HepG2 (cell line): ENCODE results near the gene SYT1. TPM values are rescaled to one million over a fixed set of nuclear protein-coding genes. Genes with fewer than 3 reads are reported as not detected.

Source experiments
- ATAC-seq: fragments of 200-7000 bp; cut with Tn5 transposase; 3 replicates; pipeline ENCODE4 v1.9.1; 2020; ENCODE audit warnings: mild to moderate bottlenecking, moderate library complexity
- BruUV-seq: library from RNA; stranded (reverse); fragments of 400-500 nt; replicated peaks from 2 replicates; lab custom pipeline; 2021; lab: Mats Ljungman, UMichigan
- CTCF ChIA-PET: fragments of 300-600 bp; formaldehyde crosslinking; extraction: SDS; loops from one replicate; lab custom pipeline; 2021; ENCODE audit warnings: low total read pairs, inconsistent platforms, low intra/inter-chr PET ratio; lab: Yijun Ruan, JAX
- POLR2A ChIA-PET: fragments of 350-600 bp; sonication (Branson Sonifier 250); formaldehyde crosslinking; loops from one replicate; lab custom pipeline; 2020; ENCODE audit warnings: antibody characterized with exemption, inconsistent platforms; lab: Yijun Ruan, JAX
- DNase-seq: peaks from one replicate; pipeline ENCODE4 v3.0.0-alpha.2; 2015; ENCODE audit warnings: low spot score
- FAIRE-seq: peaks from 3 replicates; lab custom pipeline; 2011; peaks lifted over from hg19 to GRCh38; lab: Jason Lieb, UNC
- H2AFZ ChIP-seq: one replicate; pipeline ENCODE4 v1.6.1; 2011; ENCODE audit warnings: low read length, inconsistent platforms
- H3K27ac ChIP-seq: fragments of 300-600 bp; 3 replicates; pipeline ENCODE4 v1.8.0; 2011; ENCODE audit warnings: mixed run types, mild to moderate bottlenecking, mixed read lengths, low read length, inconsistent platforms; ENCODE audit not compliant: insufficient read depth; ENCODE audit errors: extremely low read length
- H3K27me3 ChIP-seq, 2 experiments: fragments of 200-600 bp in 1 of 2; 2 replicates in 1 of 2; 3 replicates in 1 of 2; pipeline versions ENCODE4 v1.6.0 to v1.8.0; 2011; ENCODE audit warnings: low read length in 2 of 2, mild to moderate bottlenecking in 2 of 2, moderate library complexity in 2 of 2, inconsistent platforms in 1 of 2; ENCODE audit not compliant: insufficient read depth in 2 of 2, control insufficient read depth in 1 of 2
- H3K36me3 ChIP-seq, 2 experiments: fragments of 200-600 bp in 1 of 2; replicated peaks in 1 of 2; 2 replicates in 1 of 2; 3 replicates in 1 of 2; pipeline versions ENCODE4 v1.5.1 to v1.8.0; 2011; ENCODE audit warnings: low read length in 2 of 2, inconsistent platforms in 1 of 2; ENCODE audit not compliant: insufficient read depth in 2 of 2, control insufficient read depth in 1 of 2
- H3K4me1 ChIP-seq: 2 replicates; pipeline ENCODE4 v1.5.1; 2012; ENCODE audit warnings: low read length, inconsistent platforms; ENCODE audit not compliant: insufficient read depth
- H3K4me2 ChIP-seq: 2 replicates; pipeline ENCODE4 v1.6.0; 2011; ENCODE audit warnings: low read depth, low read length, inconsistent platforms
- H3K4me3 ChIP-seq, 3 experiments: fragments of 200-600 bp in 1 of 3; sonication (generic), shearing (Covaris generic) in 1 of 3; replicated peaks in 1 of 3; 2 replicates each; pipeline ENCODE4 v1.5.1; 2011 to 2016; ENCODE audit warnings: low read length in 3 of 3, inconsistent platforms in 2 of 3, low read depth in 2 of 3, mild to moderate bottlenecking in 2 of 3, control low read depth in 1 of 3, mixed read lengths in 1 of 3; ENCODE audit not compliant: insufficient read depth in 1 of 3
- H3K79me2 ChIP-seq: one replicate; pipeline ENCODE4 v1.6.1; 2011; ENCODE audit warnings: low read length, inconsistent platforms; ENCODE audit not compliant: insufficient read depth
- H3K9ac ChIP-seq: 2 replicates; pipeline ENCODE4 v1.6.0; 2011; ENCODE audit warnings: mild to moderate bottlenecking, low read depth, low read length, inconsistent platforms; ENCODE audit not compliant: insufficient read depth
- H3K9me3 ChIP-seq: 2 replicates; pipeline ENCODE4 v1.5.1; 2012; ENCODE audit warnings: mild to moderate bottlenecking, low read length
- H4K20me1 ChIP-seq: 2 replicates; pipeline ENCODE4 v1.6.0; 2011; ENCODE audit warnings: inconsistent platforms, mild to moderate bottlenecking, low read length, moderate library complexity; ENCODE audit not compliant: insufficient read depth
- ARID2 ChIP-seq: sonication (generic); formaldehyde crosslinking; IDR thresholded peaks from 2 replicates; pipeline ENCODE4 v1.8.1; 2022; ENCODE audit warnings: mild to moderate bottlenecking, missing genetic modification reagents, borderline replicate concordance
- CREB1 ChIP-seq, 2 experiments: fragments of 450-650 bp in 1 of 2; IDR thresholded peaks; 2 replicates each; pipeline ENCODE4 v1.6.1; 2016 to 2017; ENCODE audit warnings: control low read depth in 1 of 2, mild to moderate bottlenecking in 1 of 2, missing compliant biosample characterization in 1 of 2, missing genetic modification characterization in 1 of 2
- FOXJ3 ChIP-seq: sonication (generic); formaldehyde crosslinking; IDR thresholded peaks from 2 replicates; pipeline ENCODE4 v1.4.0; 2020; ENCODE audit warnings: missing genetic modification reagents, mild to moderate bottlenecking, borderline replicate concordance
- FOXO4 ChIP-seq: sonication (generic); formaldehyde crosslinking; conservative IDR thresholded peaks from 2 replicates; pipeline ENCODE4 v1.8.1; 2023; ENCODE audit warnings: missing genetic modification reagents
- HOXA3 ChIP-seq: sonication (generic); formaldehyde crosslinking; IDR thresholded peaks from 2 replicates; pipeline ENCODE4 v1.5.0; 2020; ENCODE audit warnings: missing genetic modification reagents
- POLR2AphosphoS5 ChIP-seq: IDR thresholded peaks from 2 replicates; pipeline ENCODE4 v1.6.1; 2012; ENCODE audit warnings: low read depth, low read length
- STAG1 ChIP-seq: sonication (generic); formaldehyde crosslinking; IDR thresholded peaks from 2 replicates; pipeline ENCODE4 v1.4.0; 2020; ENCODE audit warnings: missing genetic modification reagents
- THAP7 ChIP-seq: sonication (generic); formaldehyde crosslinking; IDR thresholded peaks from 2 replicates; pipeline ENCODE4 v1.8.1; 2023; ENCODE audit warnings: mild to moderate bottlenecking, missing genetic modification reagents
- TOE1 ChIP-seq: sonication (generic); formaldehyde crosslinking; IDR thresholded peaks from 2 replicates; pipeline ENCODE4 v1.4.0; 2020; ENCODE audit warnings: mild to moderate bottlenecking, missing genetic modification reagents
- ZNF329 ChIP-seq: sonication (generic); formaldehyde crosslinking; IDR thresholded peaks from 2 replicates; pipeline ENCODE4 v1.9.0; 2021; ENCODE audit warnings: low read depth, mild to moderate bottlenecking, missing genetic modification reagents
- ZNF547 ChIP-seq: sonication (generic); formaldehyde crosslinking; IDR thresholded peaks from 2 replicates; pipeline ENCODE4 v1.5.1; 2020; ENCODE audit warnings: mild to moderate bottlenecking, missing genetic modification reagents
- ZNF577 ChIP-seq: sonication (generic); formaldehyde crosslinking; IDR thresholded peaks from 2 replicates; pipeline ENCODE4 v1.4.0; 2020; ENCODE audit warnings: mild to moderate bottlenecking, low read depth, missing genetic modification reagents, borderline replicate concordance
- ZNF775 ChIP-seq: sonication (generic); formaldehyde crosslinking; IDR thresholded peaks from 2 replicates; pipeline ENCODE4 v1.4.0; 2020; ENCODE audit warnings: missing genetic modification reagents, mild to moderate bottlenecking, moderate library complexity, borderline replicate concordance
- WGBS: methylation state at CpG from one replicate; pipeline ENCODE4 v1.1.6; 2017; ENCODE audit warnings: low lambda C conversion rate; 5-methylcytosine and 5-hydroxymethylcytosine counted together
- in situ Hi-C: cut with HindIII; loops from 2 replicates; pipeline ENCODE4 v1.10.0; 2017; ENCODE audit warnings: low pct_unique_long_range_greater_than_20kb; ENCODE audit not compliant: extremely low pct_ligation_motif_present
- intact Hi-C: fragments of 100-400 bp; cut with micrococcal nuclease; formaldehyde crosslinking; loops from one replicate; pipeline ENCODE4 v1.10.0; 2022; ENCODE audit not compliant: unreplicated experiment
- polyA plus RNA-seq, 8 experiments: library from polyadenylated mRNA; depleted of rRNA in 3 of 8; stranded (reverse) in 7 of 8; unstranded in 1 of 8; fragments of >200 nt; fragmentation: Illumina TruSeq in 4 of 8; extraction: Trizol in 4 of 8; gene quantifications; 2 replicates each; pipeline versions ENCODE4 v1.2.1 to v1.2.3, GENCODE V29; 2011 to 2016; ENCODE audit warnings: low read depth in 4 of 8, missing spikeins in 1 of 8, mixed read lengths in 1 of 8; ENCODE audit not compliant: insufficient read depth in 1 of 8
- total RNA-seq, 5 experiments: library from RNA; depleted of rRNA; stranded (reverse); fragments of >200 nt; fragmentation: Illumina TruSeq; extraction: Trizol; gene quantifications; 2 replicates each; pipeline ENCODE4 v1.2.3, GENCODE V29; 2016; ENCODE audit warnings: low read depth in 1 of 5
- TF ChIP-seq, protein P1 (sequence below): sonication (generic); formaldehyde crosslinking; IDR thresholded peaks from 2 replicates; pipeline ENCODE4 v1.5.0; 2020; ENCODE audit warnings: mild to moderate bottlenecking, missing genetic modification reagents, moderate library complexity
- TF ChIP-seq, protein P2 (sequence below): sonication (generic); formaldehyde crosslinking; IDR thresholded peaks from 2 replicates; pipeline ENCODE4 v1.4.0; 2020; ENCODE audit warnings: missing genetic modification reagents

The SYT1 gene
- total and polyA plus RNA-seq, 2 of the 13 experiments (the other 11 are each of a cell fraction or from before 2014, with no cell fraction given) = not detected

DNA sequence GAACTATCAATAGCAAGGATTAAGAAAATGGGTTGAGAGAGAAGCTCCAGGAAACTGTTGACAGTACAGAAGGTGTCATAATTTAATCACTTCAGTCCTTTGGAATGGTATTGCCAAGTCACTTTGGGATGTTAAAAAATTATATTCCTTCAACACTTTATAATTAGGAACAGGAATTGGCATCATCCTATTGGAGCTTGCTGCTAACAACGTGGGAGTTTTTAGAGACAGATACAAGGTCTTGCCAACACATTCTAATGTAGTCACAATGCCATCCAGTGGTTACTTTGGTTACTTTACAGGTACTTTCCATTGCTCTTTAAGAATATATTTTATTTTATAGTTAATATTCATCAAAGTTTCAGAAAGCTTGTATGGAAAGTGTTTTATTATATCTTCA lies 310.1 kb downstream of the SYT1 start:
- Histone ChIP-seq H3K79me2 (no peaks in the 10 kb centered on the region), H3K4me2 (no peak overlapping the region), H4K20me1 (no peaks in the 10 kb centered on the region), H3K36me3 (no peaks in the 10 kb centered on the region), H3K4me3 (no peak overlapping the region), H3K9ac (no peak overlapping the region), H3K27me3 (no peaks in the 10 kb centered on the region), H3K27ac (no peak overlapping the region), H2AFZ (no peak overlapping the region), H3K9me3 (no peaks in the 10 kb centered on the region), H3K4me1 (no peaks in the 10 kb centered on the region)
- in situ Hi-C loops (no loop called here), intact Hi-C loops (loop anchor here (5.0 kb wide), 1 partner anchor 612 kb away; no protein-coding TSS in a partner anchor)
- FAIRE-seq (no peak), DNase-seq (peak; percentile 5), ATAC-seq (peak; percentile 53; the same call in 1 of the 3 replicates)
- no TSS peak for BruUV-seq
- CTCF ChIA-PET = interaction anchor here (0.6 kb wide), 1 partner anchor 1029 kb away, joined by 3 read pairs; no protein-coding TSS in a partner anchor
- no peak for TF ChIP-seq ZNF329 (CRISPR knock-in tag)
- TF ChIP-seq, protein P1, sequence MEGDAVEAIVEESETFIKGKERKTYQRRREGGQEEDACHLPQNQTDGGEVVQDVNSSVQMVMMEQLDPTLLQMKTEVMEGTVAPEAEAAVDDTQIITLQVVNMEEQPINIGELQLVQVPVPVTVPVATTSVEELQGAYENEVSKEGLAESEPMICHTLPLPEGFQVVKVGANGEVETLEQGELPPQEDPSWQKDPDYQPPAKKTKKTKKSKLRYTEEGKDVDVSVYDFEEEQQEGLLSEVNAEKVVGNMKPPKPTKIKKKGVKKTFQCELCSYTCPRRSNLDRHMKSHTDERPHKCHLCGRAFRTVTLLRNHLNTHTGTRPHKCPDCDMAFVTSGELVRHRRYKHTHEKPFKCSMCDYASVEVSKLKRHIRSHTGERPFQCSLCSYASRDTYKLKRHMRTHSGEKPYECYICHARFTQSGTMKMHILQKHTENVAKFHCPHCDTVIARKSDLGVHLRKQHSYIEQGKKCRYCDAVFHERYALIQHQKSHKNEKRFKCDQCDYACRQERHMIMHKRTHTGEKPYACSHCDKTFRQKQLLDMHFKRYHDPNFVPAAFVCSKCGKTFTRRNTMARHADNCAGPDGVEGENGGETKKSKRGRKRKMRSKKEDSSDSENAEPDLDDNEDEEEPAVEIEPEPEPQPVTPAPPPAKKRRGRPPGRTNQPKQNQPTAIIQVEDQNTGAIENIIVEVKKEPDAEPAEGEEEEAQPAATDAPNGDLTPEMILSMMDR = peak; percentile 23; the same call in 1 of the 2 replicates
- no peak for TF ChIP-seq ZNF775 (CRISPR knock-in tag)
- peak; percentile 57 for TF ChIP-seq STAG1 (CRISPR knock-in tag)
- POLR2A ChIA-PET = no interaction called here
- 0% methylated on average over 1 of the region's 1 CpG for WGBS

GRCh38 chr12:79183003-79183402 lies 318.4 kb downstream of the SYT1 start:
- intact Hi-C loops (no loop called here), in situ Hi-C loops (no loop called here)
- 17% methylated on average over 2 of the region's 2 CpGs for WGBS
- H3K27ac ChIP-seq = no peak overlapping the region
- no peaks in the 10 kb centered on the region for H3K9me3 ChIP-seq
- H3K4me1 ChIP-seq = no peaks in the 10 kb centered on the region
- H3K4me3 ChIP-seq = no peak overlapping the region
- no peaks in the 10 kb centered on the region for H4K20me1 ChIP-seq
- H3K4me2 ChIP-seq = no peak overlapping the region
- ChIA-PET POLR2A (no interaction called here), CTCF (no interaction called here)
- no peak for ATAC-seq
- H3K36me3 ChIP-seq = no peaks in the 10 kb centered on the region
- no peak for FAIRE-seq
- H3K9ac ChIP-seq = no peak overlapping the region
- no peak overlapping the region for H2AFZ ChIP-seq
- H3K27me3 ChIP-seq = no peaks in the 10 kb centered on the region
- no peak for DNase-seq
- BruUV-seq = no TSS peak
- H3K79me2 ChIP-seq = no peaks in the 10 kb centered on the region
- TF ChIP-seq ARID2 (CRISPR knock-in tag) (no peak), HOXA3 (CRISPR knock-in tag) (no peak), FOXO4 (no peak), ZNF547 (CRISPR knock-in tag) (no peak), THAP7 (CRISPR knock-in tag) (no peak), FOXJ3 (no peak), CREB1 (IDR thresholded peaks at IDR 0.05) (no peak), CREB1 (CRISPR knock-in tag; IDR thresholded peaks at IDR 0.05) (no peak), TOE1 (no peak), ZNF577 (CRISPR knock-in tag) (no peak), POLR2AphosphoS5 (no peak)
- TF ChIP-seq, protein P2, sequence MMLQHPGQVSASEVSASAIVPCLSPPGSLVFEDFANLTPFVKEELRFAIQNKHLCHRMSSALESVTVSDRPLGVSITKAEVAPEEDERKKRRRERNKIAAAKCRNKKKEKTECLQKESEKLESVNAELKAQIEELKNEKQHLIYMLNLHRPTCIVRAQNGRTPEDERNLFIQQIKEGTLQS (CRISPR knock-in tag) = no peak
